T-helper 2 cell treated with Interferon-gamma antibody and Interleukin-4, amounts not matched to agents 5 μg/mL and 100 μg/mL, for 36 hours (primary cell): ENCODE measurements around the gene ANK3.

Experiments used
- DNase-seq: peaks from one replicate; pipeline ENCODE4 v3.0.0; 2021; ENCODE audit warnings: low spot score
- H3K27ac Mint-ChIP-seq: one replicate; pipeline ENCODE4 v1.8.0; 2021; ENCODE audit warnings: mild to moderate bottlenecking, mixed read lengths
- H3K27me3 Mint-ChIP-seq: one replicate; pipeline ENCODE4 v1.8.0; 2021; ENCODE audit warnings: low read depth, mixed read lengths
- H3K36me3 Mint-ChIP-seq: one replicate; pipeline ENCODE4 v1.8.0; 2021; ENCODE audit warnings: low read depth, mixed read lengths
- H3K4me1 Mint-ChIP-seq: one replicate; pipeline ENCODE4 v1.8.0; 2021; ENCODE audit warnings: low read depth, mixed read lengths
- H3K4me3 Mint-ChIP-seq: one replicate; pipeline ENCODE4 v1.8.0; 2022; ENCODE audit warnings: mild to moderate bottlenecking, moderate library complexity, mixed read lengths
- H3K9me3 Mint-ChIP-seq: one replicate; pipeline ENCODE4 v1.8.0; 2021; ENCODE audit warnings: mixed read lengths

Gene ANK3

DNA sequence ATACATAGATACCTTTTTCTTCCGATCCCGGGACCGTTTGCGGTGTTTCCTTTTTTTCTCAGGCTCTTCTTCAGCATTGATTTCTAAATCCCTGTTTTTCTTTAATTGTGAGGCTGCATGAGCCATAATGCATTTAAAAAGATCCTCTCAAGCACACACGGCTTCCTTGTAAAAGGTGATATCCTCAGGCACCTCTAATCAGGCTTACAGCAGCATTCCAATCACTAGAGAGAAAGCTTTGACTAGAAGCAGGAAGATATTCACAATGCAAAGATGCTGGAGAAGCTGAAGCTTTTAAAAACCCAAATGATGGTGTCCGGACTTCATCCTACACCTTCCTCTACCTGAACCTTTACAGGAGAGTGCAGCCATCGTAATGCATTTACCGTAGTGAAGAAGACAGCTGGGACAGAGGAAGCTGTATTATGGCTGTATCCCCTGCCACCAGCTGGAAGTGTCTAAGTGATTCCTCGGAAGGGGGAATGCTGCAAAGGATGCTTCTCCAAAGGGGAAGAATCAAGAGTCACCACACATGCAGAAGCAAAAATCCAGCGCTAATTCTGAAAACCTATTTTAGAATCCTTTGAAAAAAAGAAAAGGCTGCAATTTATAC is at the start of gene ANK3:
Gene ANK3 (minus strand): TSS at position 463 of the 613 bp plus-strand sequence. CDS start 337 bp downstream, at position 126.
- Mint-ChIP-seq H3K4me1 (peaks cover 11% of the 10 kb centered on the region), H3K9me3 (no peaks in the 10 kb centered on the region), H3K27me3 (no peaks in the 10 kb centered on the region), H3K4me3 (no peak within 1 kb of the TSS), H3K27ac (no peak within 1 kb of the TSS), H3K36me3 (no peaks in the 10 kb centered on the region)
- DNase-seq: no peak

DNA sequence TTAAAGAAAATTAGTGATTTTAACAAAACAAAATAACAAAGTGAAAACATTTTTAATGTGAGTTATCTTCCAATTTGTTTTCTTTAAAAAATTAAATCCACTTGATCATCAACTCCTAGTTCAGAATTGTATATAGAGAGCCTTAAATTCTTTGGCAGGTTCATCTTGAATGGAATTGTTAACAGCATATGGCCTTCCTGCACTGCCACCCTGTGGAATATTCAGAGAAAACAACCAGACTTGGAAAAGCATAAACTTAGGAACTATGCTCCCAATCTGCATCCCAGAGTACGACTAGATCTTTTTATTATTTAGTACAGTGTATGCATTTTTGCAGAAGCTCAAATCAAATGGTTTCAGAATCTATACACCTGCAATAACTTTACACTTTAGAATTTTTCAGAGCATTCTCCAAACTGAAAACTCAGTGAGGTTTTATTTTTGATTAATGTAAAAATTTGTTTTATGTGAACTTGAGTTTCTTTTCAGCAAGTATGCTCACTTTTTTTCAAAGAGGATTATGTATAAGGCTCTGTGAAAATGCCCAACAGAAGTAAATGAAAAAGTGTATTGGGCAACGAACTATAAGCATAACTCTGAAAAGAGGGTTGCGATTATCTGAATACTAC is 44.9 kb upstream of the ANK3 start:
- Mint-ChIP-seq H3K36me3 (no peaks in the 10 kb centered on the region), H3K4me3 (no peak overlapping the region), H3K4me1 (no peaks in the 10 kb centered on the region), H3K9me3 (no peaks in the 10 kb centered on the region), H3K27me3 (no peaks in the 10 kb centered on the region), H3K27ac (no peak overlapping the region)
- DNase-seq: no peak

DNA sequence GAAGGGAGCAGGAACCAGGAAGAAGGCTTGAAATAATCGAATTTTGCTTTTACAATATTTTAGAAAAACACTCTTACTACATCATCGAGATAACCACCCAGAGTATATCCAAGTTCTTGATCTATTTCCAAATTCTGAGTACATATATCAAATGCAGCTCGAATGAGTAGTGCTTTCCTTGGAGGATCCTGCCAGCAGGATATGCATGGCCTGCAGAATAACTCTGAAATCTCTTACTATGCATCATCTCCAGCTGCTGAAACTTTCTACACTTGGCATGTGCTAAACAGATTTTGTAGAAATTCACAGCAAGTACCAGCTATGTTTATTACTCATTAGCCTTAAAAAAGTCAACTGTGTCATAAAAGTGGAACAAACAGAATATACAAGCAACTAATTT is 44.0 kb upstream of the ANK3 start:
- no peak for DNase-seq
- Mint-ChIP-seq H3K9me3 (no peaks in the 10 kb centered on the region), H3K4me3 (no peak overlapping the region), H3K27me3 (no peaks in the 10 kb centered on the region), H3K27ac (no peak overlapping the region), H3K36me3 (no peaks in the 10 kb centered on the region), H3K4me1 (peaks cover 3% of the 10 kb centered on the region)

GRCh38 chr10:60430836-60431597 is 41.3 kb upstream of the ANK3 start:
- no peak for DNase-seq
- H3K9me3 Mint-ChIP-seq: no peaks in the 10 kb centered on the region
- H3K36me3 Mint-ChIP-seq: no peaks in the 10 kb centered on the region
- no peaks in the 10 kb centered on the region for H3K27me3 Mint-ChIP-seq
- peaks cover 16% of the 10 kb centered on the region for H3K4me1 Mint-ChIP-seq
- H3K4me3 Mint-ChIP-seq: no peak overlapping the region
- H3K27ac Mint-ChIP-seq: no peak overlapping the region

- no peak for DNase-seq
- peaks cover 16% of the 10 kb centered on the region for H3K4me1 Mint-ChIP-seq
- no peak overlapping the region for H3K27ac Mint-ChIP-seq
- no peak overlapping the region for H3K4me3 Mint-ChIP-seq
- H3K36me3 Mint-ChIP-seq: no peaks in the 10 kb centered on the region
- H3K27me3 Mint-ChIP-seq: no peaks in the 10 kb centered on the region
- no peaks in the 10 kb centered on the region for H3K9me3 Mint-ChIP-seq
Measured at GRCh38 chr10:60430017-60430416, 40.3 kb upstream of the ANK3 start.

GRCh38 chr10:60429084-60429849 is 39.6 kb upstream of the ANK3 start:
- Mint-ChIP-seq H3K4me3 (no peak overlapping the region), H3K27ac (no peak overlapping the region), H3K36me3 (no peaks in the 10 kb centered on the region), H3K27me3 (no peaks in the 10 kb centered on the region), H3K9me3 (no peaks in the 10 kb centered on the region), H3K4me1 (peaks cover 16% of the 10 kb centered on the region)
- no peak for DNase-seq

DNA sequence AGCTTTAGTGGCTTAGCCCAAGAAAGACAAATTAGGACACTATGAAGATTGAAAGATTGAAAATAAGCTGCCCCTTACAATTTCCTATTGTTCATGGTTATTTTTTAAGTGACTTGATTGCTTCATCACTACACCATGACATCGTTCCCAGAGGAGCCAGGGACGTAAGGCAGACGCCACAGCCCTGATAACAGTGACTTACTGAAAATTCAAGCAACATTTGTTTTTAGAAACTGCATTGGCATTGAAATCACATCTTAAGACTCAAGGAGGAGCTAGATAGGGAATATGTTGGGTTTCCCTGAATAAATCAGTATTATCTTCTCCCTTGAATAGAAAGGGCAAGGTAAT is 38.7 kb upstream of the ANK3 start:
- H3K27ac Mint-ChIP-seq: no peak overlapping the region
- DNase-seq: no peak
- no peak overlapping the region for H3K4me3 Mint-ChIP-seq
- no peaks in the 10 kb centered on the region for H3K27me3 Mint-ChIP-seq
- H3K4me1 Mint-ChIP-seq: peaks cover 16% of the 10 kb centered on the region
- no peaks in the 10 kb centered on the region for H3K9me3 Mint-ChIP-seq
- no peaks in the 10 kb centered on the region for H3K36me3 Mint-ChIP-seq

GRCh38 chr10:60427709-60428386 is 38.2 kb upstream of the ANK3 start:
- DNase-seq: no peak
- Mint-ChIP-seq H3K27ac (no peak overlapping the region), H3K4me3 (no peak overlapping the region), H3K4me1 (peaks cover 16% of the 10 kb centered on the region), H3K36me3 (no peaks in the 10 kb centered on the region), H3K27me3 (no peaks in the 10 kb centered on the region), H3K9me3 (no peaks in the 10 kb centered on the region)

GRCh38 chr10:60427148-60427547 is 37.5 kb upstream of the ANK3 start:
- Mint-ChIP-seq H3K27ac (no peak overlapping the region), H3K4me3 (no peak overlapping the region), H3K9me3 (no peaks in the 10 kb centered on the region), H3K27me3 (no peaks in the 10 kb centered on the region), H3K36me3 (no peaks in the 10 kb centered on the region), H3K4me1 (peaks cover 16% of the 10 kb centered on the region)
- no peak for DNase-seq

DNA sequence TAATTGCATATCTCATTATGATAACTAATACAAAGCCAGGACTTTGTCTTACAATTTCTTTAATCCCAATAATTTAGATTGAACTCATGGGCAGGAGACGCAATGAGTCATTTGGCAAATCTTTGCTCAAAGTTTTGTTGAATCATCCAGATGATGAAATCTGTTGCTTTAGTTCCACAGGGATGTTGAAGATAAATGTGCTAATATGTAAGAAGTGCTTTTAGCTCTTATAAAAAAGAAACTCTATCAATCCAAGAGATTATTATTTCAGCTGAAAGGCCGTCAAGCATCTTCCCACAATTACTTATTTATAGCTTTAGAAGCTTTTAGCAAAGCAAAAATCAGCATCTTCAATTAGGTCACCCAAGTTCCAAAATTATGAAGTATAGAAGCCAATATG is 36.8 kb upstream of the ANK3 start:
- no peaks in the 10 kb centered on the region for H3K9me3 Mint-ChIP-seq
- H3K27ac Mint-ChIP-seq: no peak overlapping the region
- no peak for DNase-seq
- H3K36me3 Mint-ChIP-seq: no peaks in the 10 kb centered on the region
- peaks cover 16% of the 10 kb centered on the region for H3K4me1 Mint-ChIP-seq
- no peaks in the 10 kb centered on the region for H3K27me3 Mint-ChIP-seq
- H3K4me3 Mint-ChIP-seq: no peak overlapping the region

DNA sequence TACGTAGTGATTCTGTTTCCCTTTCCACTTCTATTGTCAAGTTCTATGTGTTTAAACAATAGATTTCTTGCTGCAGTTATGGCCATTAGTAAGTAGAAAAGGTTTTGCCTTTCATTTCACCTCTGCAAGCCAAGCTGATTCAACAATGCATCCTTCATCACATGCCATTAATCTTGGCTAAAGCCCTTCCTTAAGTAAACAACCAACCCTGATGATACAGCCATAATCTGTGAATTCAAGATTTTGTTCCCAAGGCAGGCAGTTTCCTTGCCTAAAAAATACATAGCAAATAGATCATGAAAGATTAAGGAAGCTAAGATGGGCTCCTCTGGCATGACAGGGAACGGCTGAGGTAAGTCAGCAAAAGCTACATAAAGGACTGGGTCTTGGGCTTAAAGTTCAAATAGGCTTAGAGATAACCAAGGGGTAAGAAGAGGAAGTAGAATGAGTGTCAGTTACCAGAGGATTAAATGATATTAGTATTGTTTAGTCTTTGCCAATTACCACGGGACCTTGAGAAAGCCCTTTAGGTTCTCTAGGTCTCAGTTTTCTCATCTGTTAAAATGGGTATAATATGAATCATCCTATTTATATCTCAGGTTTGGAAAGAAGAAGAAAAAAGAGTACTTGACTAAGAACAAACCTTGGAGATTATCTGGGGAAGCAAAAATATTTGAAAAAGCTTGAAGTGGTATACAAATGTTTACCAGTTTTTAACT is 35.9 kb upstream of the ANK3 start:
- Mint-ChIP-seq H3K4me1 (peaks cover 16% of the 10 kb centered on the region), H3K4me3 (no peak overlapping the region), H3K36me3 (no peaks in the 10 kb centered on the region), H3K27ac (no peak overlapping the region), H3K27me3 (no peaks in the 10 kb centered on the region), H3K9me3 (no peaks in the 10 kb centered on the region)
- DNase-seq: no peak

DNA sequence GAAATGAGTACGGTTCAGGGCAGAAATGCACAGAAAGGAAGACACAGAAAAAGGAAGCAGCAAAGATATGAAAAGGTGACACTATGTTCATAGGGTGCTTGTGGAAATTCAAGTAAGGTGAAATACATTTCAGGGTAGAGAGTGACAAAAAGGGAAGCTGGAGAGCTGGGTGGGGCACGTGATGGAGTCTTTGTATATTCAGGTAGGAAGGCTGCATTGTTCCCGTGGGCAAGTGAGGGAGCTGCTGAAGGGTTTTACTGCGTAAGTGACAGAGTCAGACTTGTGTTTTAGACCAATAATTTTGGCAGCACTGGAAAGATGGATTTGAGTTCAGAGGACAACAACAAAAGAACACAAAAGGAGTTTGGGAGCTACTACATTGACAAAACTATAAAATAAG is 35.3 kb upstream of the ANK3 start:
- Mint-ChIP-seq H3K4me1 (peaks cover 16% of the 10 kb centered on the region), H3K4me3 (no peak overlapping the region), H3K36me3 (no peaks in the 10 kb centered on the region), H3K9me3 (no peaks in the 10 kb centered on the region), H3K27ac (no peak overlapping the region), H3K27me3 (no peaks in the 10 kb centered on the region)
- DNase-seq: no peak

DNA sequence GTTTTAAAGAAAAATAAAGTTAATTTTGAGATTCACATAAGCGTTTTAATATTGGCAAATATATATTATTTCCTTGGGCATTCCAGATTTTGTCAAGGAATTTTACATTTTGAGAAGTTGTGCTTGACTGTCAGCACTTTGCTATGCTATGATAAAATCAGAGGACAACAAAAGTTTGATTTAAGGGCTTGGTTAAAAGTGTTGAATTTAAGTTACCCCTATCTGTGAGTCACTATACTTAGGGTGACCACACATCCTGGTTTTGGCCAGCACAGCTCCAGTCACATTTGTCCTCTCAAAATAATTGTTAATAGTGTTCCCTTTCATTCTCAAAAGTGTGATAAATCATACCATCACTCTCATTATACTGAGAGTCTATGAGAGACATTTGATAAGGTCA is 34.2 kb upstream of the ANK3 start:
- H3K4me3 Mint-ChIP-seq: no peak overlapping the region
- no peaks in the 10 kb centered on the region for H3K27me3 Mint-ChIP-seq
- no peak overlapping the region for H3K27ac Mint-ChIP-seq
- no peak for DNase-seq
- H3K36me3 Mint-ChIP-seq: no peaks in the 10 kb centered on the region
- no peaks in the 10 kb centered on the region for H3K9me3 Mint-ChIP-seq
- H3K4me1 Mint-ChIP-seq: peaks cover 13% of the 10 kb centered on the region
